ENCODE data around the gene THSD7B. TPM values are rescaled to one million over a fixed set of nuclear protein-coding genes. Genes with fewer than 3 reads are reported as not detected.

The THSD7B gene
- total and polyA plus RNA-seq, 3 donors from 2014 or later, result 0.87 to 2.1 (median 1.1) TPM

- no peaks in the 10 kb centered on the region for H3K36me3 ChIP-seq (ENCODE audit: low read depth, missing control alignments)
- H3K27me3 ChIP-seq, result no peaks in the 10 kb centered on the region
- DNase-seq, result no peak
- no peak overlapping the region for H3K27ac ChIP-seq
- 2% methylated on average over 30 to 47 of the region's 47 CpGs for WGBS, 2 donors
- H3K9me3 ChIP-seq, result no peaks in the 10 kb centered on the region
- peak overlapping the region; percentile 40 to 55 for H3K4me3 ChIP-seq
- no peak for TF ChIP-seq POLR2A (IDR thresholded peaks at IDR 0.05)
- TF ChIP-seq, protein P1, sequence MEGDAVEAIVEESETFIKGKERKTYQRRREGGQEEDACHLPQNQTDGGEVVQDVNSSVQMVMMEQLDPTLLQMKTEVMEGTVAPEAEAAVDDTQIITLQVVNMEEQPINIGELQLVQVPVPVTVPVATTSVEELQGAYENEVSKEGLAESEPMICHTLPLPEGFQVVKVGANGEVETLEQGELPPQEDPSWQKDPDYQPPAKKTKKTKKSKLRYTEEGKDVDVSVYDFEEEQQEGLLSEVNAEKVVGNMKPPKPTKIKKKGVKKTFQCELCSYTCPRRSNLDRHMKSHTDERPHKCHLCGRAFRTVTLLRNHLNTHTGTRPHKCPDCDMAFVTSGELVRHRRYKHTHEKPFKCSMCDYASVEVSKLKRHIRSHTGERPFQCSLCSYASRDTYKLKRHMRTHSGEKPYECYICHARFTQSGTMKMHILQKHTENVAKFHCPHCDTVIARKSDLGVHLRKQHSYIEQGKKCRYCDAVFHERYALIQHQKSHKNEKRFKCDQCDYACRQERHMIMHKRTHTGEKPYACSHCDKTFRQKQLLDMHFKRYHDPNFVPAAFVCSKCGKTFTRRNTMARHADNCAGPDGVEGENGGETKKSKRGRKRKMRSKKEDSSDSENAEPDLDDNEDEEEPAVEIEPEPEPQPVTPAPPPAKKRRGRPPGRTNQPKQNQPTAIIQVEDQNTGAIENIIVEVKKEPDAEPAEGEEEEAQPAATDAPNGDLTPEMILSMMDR (IDR thresholded peaks at IDR 0.05), result no peak
- no peaks in the 10 kb centered on the region for H3K4me1 ChIP-seq
- intact Hi-C loops (cut with DNase I; ENCODE audit: low total_unique reads), result no loop called here
Measured at GRCh38 chr2:136764452-136765255, 691 bp upstream of the THSD7B start.

DNA sequence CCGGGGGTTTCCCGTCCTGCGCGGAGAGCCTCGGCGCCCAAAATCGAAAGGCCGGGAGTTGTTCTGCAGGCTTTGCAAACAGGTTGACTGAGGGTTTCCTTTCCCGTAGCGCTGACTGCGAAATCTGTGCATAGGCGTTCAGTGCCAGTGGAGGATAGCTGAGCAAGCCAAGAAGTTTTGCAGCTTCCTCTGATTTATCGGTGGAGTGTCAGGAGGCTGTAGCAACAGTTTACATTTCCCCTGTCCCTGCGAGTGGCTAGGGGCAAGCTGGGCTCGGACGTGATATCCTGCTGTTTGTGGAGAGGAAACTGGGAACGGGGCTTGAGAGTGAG lies 694 bp downstream of the THSD7B start:
- peak overlapping the region; percentile 40 to 55 for H3K4me3 ChIP-seq
- no peaks in the 10 kb centered on the region for H3K4me1 ChIP-seq
- DNase-seq, result no peak
- no peak overlapping the region for H3K27ac ChIP-seq
- no peak for TF ChIP-seq POLR2A (IDR thresholded peaks at IDR 0.05)
- TF ChIP-seq, protein P1 (IDR thresholded peaks at IDR 0.05), result no peak
- no peaks in the 10 kb centered on the region for H3K36me3 ChIP-seq (ENCODE audit: low read depth, missing control alignments)
- intact Hi-C loops (cut with DNase I; ENCODE audit: low total_unique reads), result no loop called here
- no peaks in the 10 kb centered on the region for H3K9me3 ChIP-seq
- 0% methylated on average over 8 to 17 of the region's 17 CpGs for WGBS, 2 donors
- H3K27me3 ChIP-seq, result no peaks in the 10 kb centered on the region

DNA sequence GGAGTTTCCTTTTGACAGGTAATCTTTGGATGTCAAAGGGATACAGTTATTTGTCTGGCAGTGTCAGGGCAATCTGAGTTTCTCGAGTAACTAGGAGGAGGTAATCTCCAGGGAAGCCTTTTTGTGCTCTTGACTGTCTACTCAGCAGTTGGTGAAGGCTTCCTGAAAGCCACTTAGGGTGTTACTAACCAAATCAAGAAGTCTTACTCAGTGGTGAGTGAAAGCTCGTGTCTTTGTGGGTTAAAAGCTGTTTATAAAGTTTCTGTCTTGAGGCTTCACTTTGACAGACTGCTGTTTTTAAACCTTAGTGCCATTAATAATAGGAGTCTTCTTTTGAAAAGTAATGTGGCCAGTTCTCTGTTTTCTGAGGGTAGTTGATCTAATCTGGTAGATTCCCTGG lies 1.7 kb downstream of the THSD7B start:
- Histone ChIP-seq H3K9me3 (no peaks in the 10 kb centered on the region), H3K36me3 (ENCODE audit: low read depth, missing control alignments) (no peaks in the 10 kb centered on the region), H3K4me1 (no peaks in the 10 kb centered on the region), H3K27ac (no peak overlapping the region), H3K4me3 (no peak overlapping the region), H3K27me3 (no peaks in the 10 kb centered on the region)
- WGBS, 2 donors, result 23 to 28% methylated on average over 2 of the region's 2 CpGs
- TF ChIP-seq POLR2A (IDR thresholded peaks at IDR 0.05), result no peak
- TF ChIP-seq, protein P1 (IDR thresholded peaks at IDR 0.05), result no peak
- intact Hi-C loops (cut with DNase I; ENCODE audit: low total_unique reads), result no loop called here
- no peak for DNase-seq

- WGBS, 2 donors, result 78 to 85% methylated on average over 6 of the region's 6 CpGs
- Histone ChIP-seq H3K27ac (no peak overlapping the region), H3K27me3 (no peaks in the 10 kb centered on the region), H3K36me3 (ENCODE audit: low read depth, missing control alignments) (no peaks in the 10 kb centered on the region), H3K9me3 (no peaks in the 10 kb centered on the region), H3K4me1 (no peaks in the 10 kb centered on the region), H3K4me3 (no peak overlapping the region)
- no peak for DNase-seq
- TF ChIP-seq POLR2A (IDR thresholded peaks at IDR 0.05), result no peak
- TF ChIP-seq, protein P1 (IDR thresholded peaks at IDR 0.05), result no peak
- intact Hi-C loops (cut with DNase I; ENCODE audit: low total_unique reads), result no loop called here
Measured at GRCh38 chr2:136769871-136770270, 4.5 kb downstream of the THSD7B start.

DNA sequence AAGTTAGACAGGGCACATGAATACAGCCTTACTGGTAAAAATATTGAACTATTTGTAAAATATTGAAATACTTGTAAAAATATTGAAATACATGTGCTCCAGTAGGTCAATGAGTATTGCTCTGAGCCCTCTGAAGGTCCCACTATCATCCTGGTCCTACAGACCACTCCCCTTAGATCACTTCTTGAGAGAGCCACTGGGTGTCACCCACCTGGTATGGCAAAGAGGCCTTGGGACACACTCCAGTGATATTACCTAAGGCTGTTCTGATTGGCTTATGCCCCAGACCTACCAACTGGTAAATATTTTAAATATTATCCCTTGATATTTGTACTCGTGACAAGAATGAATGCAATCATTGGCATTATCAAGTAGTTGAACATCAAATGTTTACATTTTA lies 5.0 kb downstream of the THSD7B start:
- TF ChIP-seq, protein P1 (IDR thresholded peaks at IDR 0.05), result no peak
- TF ChIP-seq POLR2A (IDR thresholded peaks at IDR 0.05), result no peak
- 76 to 84% methylated on average over 1 of the region's 1 CpG for WGBS, 2 donors
- no peaks in the 10 kb centered on the region for H3K36me3 ChIP-seq (ENCODE audit: low read depth, missing control alignments)
- DNase-seq, result no peak
- H3K4me3 ChIP-seq, result no peak overlapping the region
- no peak overlapping the region for H3K27ac ChIP-seq
- H3K27me3 ChIP-seq, result no peaks in the 10 kb centered on the region
- no peaks in the 10 kb centered on the region for H3K4me1 ChIP-seq
- intact Hi-C loops (cut with DNase I; ENCODE audit: low total_unique reads), result no loop called here
- no peaks in the 10 kb centered on the region for H3K9me3 ChIP-seq
